ENCODE data around the gene BRI3. TPM values are rescaled to one million over a fixed set of nuclear protein-coding genes. Genes with fewer than 3 reads are reported as not detected.
A peak's percentile ranks its signal among the peaks of the same experiment; 100 is the strongest.

The BRI3 gene
- total RNA-seq, 1 donor from 2014 or later: 516 TPM

- Histone ChIP-seq H3K4me1 (no peaks in the 10 kb centered on the region), H3K36me3 (peaks cover 54% of the 10 kb centered on the region), H3K4me3 (no peak overlapping the region), H3K27me3 (ENCODE audit: low read depth) (no peaks in the 10 kb centered on the region), H3K9me3 (no peaks in the 10 kb centered on the region), H3K27ac (no peak overlapping the region)
- DNase-seq (no peak), ATAC-seq (peak in 1 of 2 donors; percentile 3)
- no peak for TF ChIP-seq CTCF (IDR thresholded peaks at IDR 0.05)
- intact Hi-C loops (cut with DNase I): no loop called here
Measured at GRCh38 chr7:98300595-98301372, 19.3 kb downstream of the BRI3 start.

- intact Hi-C loops (cut with DNase I): no loop called here
- ATAC-seq: no peak
- no peaks in the 10 kb centered on the region for H3K27me3 ChIP-seq (ENCODE audit: low read depth)
- H3K4me1 ChIP-seq: no peaks in the 10 kb centered on the region
- no peak overlapping the region for H3K4me3 ChIP-seq
- no peak for DNase-seq
- H3K9me3 ChIP-seq: no peaks in the 10 kb centered on the region
- H3K27ac ChIP-seq: no peak overlapping the region
- TF ChIP-seq CTCF (IDR thresholded peaks at IDR 0.05): no peak
- peaks cover 57% of the 10 kb centered on the region for H3K36me3 ChIP-seq
Measured at GRCh38 chr7:98301693-98302470, 20.4 kb downstream of the BRI3 start.

GRCh38 chr7:98303176-98303865, 21.8 kb downstream of the BRI3 start:
- Histone ChIP-seq H3K36me3 (peaks cover 63% of the 10 kb centered on the region), H3K4me3 (no peak overlapping the region), H3K9me3 (no peaks in the 10 kb centered on the region), H3K27me3 (ENCODE audit: low read depth) (no peaks in the 10 kb centered on the region), H3K27ac (no peak overlapping the region), H3K4me1 (no peaks in the 10 kb centered on the region)
- intact Hi-C loops (cut with DNase I): no loop called here
- no peak for TF ChIP-seq CTCF (IDR thresholded peaks at IDR 0.05)
- DNase-seq (no peak), ATAC-seq (no peak)

- no peaks in the 10 kb centered on the region for H3K4me1 ChIP-seq
- H3K9me3 ChIP-seq: no peaks in the 10 kb centered on the region
- no peak overlapping the region for H3K27ac ChIP-seq
- ATAC-seq (no peak), DNase-seq (peak; percentile 47)
- H3K36me3 ChIP-seq: peaks cover 69% of the 10 kb centered on the region
- H3K4me3 ChIP-seq: no peak overlapping the region
- no peaks in the 10 kb centered on the region for H3K27me3 ChIP-seq (ENCODE audit: low read depth)
- intact Hi-C loops (cut with DNase I): no loop called here
- TF ChIP-seq CTCF (IDR thresholded peaks at IDR 0.05): no peak
Measured at GRCh38 chr7:98303906-98304305, 22.4 kb downstream of the BRI3 start.

- ATAC-seq: peak in 1 of 2 donors; percentile 52
- intact Hi-C loops (cut with DNase I): no loop called here
- H3K4me1 ChIP-seq: no peaks in the 10 kb centered on the region
- H3K36me3 ChIP-seq: peaks cover 71% of the 10 kb centered on the region
- no peak for DNase-seq
- H3K27ac ChIP-seq: no peak overlapping the region
- no peak for TF ChIP-seq CTCF (IDR thresholded peaks at IDR 0.05)
- H3K4me3 ChIP-seq: no peak overlapping the region
- H3K9me3 ChIP-seq: no peaks in the 10 kb centered on the region
- H3K27me3 ChIP-seq (ENCODE audit: low read depth): no peaks in the 10 kb centered on the region
Measured at GRCh38 chr7:98305951-98306535, 24.6 kb downstream of the BRI3 start.
